Measurements from ENCODE around the gene SASH1. TPM values are rescaled to one million over a fixed set of nuclear protein-coding genes. Genes with fewer than 3 reads are reported as not detected.
A peak's percentile ranks its signal among the peaks of the same experiment; 100 is the strongest.

Gene SASH1
- total RNA-seq, 6 donors from 2014 or later, result 59.3 to 131 (median 79.2) TPM

DNA sequence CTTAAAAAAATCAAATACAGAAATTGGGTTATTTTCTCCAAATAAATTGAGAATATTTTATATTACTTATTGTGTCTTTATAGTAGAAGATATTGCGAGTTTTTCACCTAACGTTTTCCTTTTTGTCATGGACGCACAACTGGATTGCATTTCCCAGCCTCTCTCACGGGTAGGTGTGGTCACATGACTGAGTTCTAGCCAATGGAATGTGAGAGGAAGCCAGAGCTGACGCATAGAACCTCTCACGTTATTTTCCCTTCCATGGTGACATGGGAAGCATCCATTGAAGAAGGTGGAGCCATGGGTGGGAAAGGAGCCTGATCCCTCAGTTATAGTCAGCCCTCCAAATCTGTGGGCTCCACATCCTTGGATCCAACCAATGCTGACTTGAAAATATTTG lies 248.2 kb downstream of the SASH1 start:
- Histone ChIP-seq H3K27ac (no peak overlapping the region), H3K36me3 (no peaks in the 10 kb centered on the region), H3K27me3 (no peaks in the 10 kb centered on the region), H3K4me3 (no peak overlapping the region), H3K9me3 (no peaks in the 10 kb centered on the region), H3K4me1 (peaks cover 0 to 11% (median 0%) of the 10 kb centered on the region in 4 donors)
- ATAC-seq (ENCODE audit: low FRiP score in 2 of 2) (no peak), DNase-seq (no peak)
- WGBS, 2 donors, result 87 to 92% methylated on average over 6 of the region's 6 CpGs
- TF ChIP-seq POLR2AphosphoS5 (IDR thresholded peaks at IDR 0.05), result no peak
- TF ChIP-seq, protein P1, sequence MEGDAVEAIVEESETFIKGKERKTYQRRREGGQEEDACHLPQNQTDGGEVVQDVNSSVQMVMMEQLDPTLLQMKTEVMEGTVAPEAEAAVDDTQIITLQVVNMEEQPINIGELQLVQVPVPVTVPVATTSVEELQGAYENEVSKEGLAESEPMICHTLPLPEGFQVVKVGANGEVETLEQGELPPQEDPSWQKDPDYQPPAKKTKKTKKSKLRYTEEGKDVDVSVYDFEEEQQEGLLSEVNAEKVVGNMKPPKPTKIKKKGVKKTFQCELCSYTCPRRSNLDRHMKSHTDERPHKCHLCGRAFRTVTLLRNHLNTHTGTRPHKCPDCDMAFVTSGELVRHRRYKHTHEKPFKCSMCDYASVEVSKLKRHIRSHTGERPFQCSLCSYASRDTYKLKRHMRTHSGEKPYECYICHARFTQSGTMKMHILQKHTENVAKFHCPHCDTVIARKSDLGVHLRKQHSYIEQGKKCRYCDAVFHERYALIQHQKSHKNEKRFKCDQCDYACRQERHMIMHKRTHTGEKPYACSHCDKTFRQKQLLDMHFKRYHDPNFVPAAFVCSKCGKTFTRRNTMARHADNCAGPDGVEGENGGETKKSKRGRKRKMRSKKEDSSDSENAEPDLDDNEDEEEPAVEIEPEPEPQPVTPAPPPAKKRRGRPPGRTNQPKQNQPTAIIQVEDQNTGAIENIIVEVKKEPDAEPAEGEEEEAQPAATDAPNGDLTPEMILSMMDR (IDR thresholded peaks at IDR 0.05), result no peak
- no peak for TF ChIP-seq EP300 (IDR thresholded peaks at IDR 0.05)
- TF ChIP-seq POLR2A (IDR thresholded peaks at IDR 0.05), result no peak

GRCh38 chr6:148591656-148592055 lies 249.0 kb downstream of the SASH1 start:
- no peak overlapping the region for H3K27ac ChIP-seq
- peaks cover 0 to 11% (median 0%) of the 10 kb centered on the region in 4 donors for H3K4me1 ChIP-seq
- no peak for TF ChIP-seq POLR2A (IDR thresholded peaks at IDR 0.05)
- TF ChIP-seq, protein P1 (IDR thresholded peaks at IDR 0.05), result no peak
- TF ChIP-seq EP300 (IDR thresholded peaks at IDR 0.05), result no peak
- no peak for TF ChIP-seq POLR2AphosphoS5 (IDR thresholded peaks at IDR 0.05)
- DNase-seq (no peak), ATAC-seq (ENCODE audit: low FRiP score in 2 of 2) (no peak)
- no peaks in the 10 kb centered on the region for H3K27me3 ChIP-seq
- H3K9me3 ChIP-seq, result no peaks in the 10 kb centered on the region
- no peak overlapping the region for H3K4me3 ChIP-seq
- H3K36me3 ChIP-seq, result no peaks in the 10 kb centered on the region

DNA sequence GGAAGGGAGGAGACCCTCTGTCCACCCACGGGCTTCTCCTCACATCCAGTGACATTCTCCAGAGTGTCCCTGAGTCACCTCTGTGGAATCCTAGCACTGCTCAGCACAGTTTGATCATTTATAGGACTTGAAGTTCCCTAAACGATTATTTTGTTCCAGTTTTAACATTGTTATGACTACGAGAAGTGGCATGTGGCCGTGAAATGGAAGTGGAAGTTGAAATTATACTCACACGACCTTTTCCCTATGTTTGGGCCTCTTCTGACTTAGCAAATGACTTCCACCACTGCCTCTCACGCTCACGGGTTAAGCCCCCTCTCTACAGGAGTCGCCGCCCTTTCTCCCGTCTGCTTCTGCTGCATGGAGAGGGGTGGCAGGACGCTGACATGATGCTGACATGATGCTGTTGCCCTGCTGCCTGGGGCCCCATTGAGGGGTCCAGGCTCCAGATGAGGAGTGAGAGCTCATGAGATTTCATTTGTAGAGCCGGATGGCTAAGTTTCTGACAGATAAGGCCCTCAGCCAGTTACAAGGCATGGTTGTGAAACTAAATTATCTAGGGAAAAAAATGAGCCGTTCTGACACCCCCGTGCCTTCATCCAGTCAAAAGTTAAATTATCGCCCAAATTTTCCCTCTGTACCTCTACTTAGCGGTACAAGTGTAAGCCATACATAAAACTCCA lies 250.6 kb downstream of the SASH1 start:
- peak in 2 of 4 donors; percentile 40 to 48 for TF ChIP-seq EP300 (IDR thresholded peaks at IDR 0.05)
- no peak for TF ChIP-seq POLR2AphosphoS5 (IDR thresholded peaks at IDR 0.05)
- no peak for TF ChIP-seq POLR2A (IDR thresholded peaks at IDR 0.05)
- Histone ChIP-seq H3K27ac (peak overlapping the region; percentile 11 to 73 (median 53)), H3K36me3 (no peaks in the 10 kb centered on the region), H3K4me1 (peaks cover 0 to 11% (median 0%) of the 10 kb centered on the region in 4 donors), H3K9me3 (no peaks in the 10 kb centered on the region), H3K4me3 (no peak overlapping the region), H3K27me3 (no peaks in the 10 kb centered on the region)
- ATAC-seq (ENCODE audit: low FRiP score in 2 of 2) (peak; percentile 67 to 81), DNase-seq (no peak)
- WGBS, 2 donors, result 75 to 78% methylated on average over 16 of the region's 16 CpGs

GRCh38 chr6:148593813-148594170 lies 251.2 kb downstream of the SASH1 start:
- Histone ChIP-seq H3K9me3 (no peaks in the 10 kb centered on the region), H3K27me3 (no peaks in the 10 kb centered on the region), H3K4me3 (no peak overlapping the region), H3K27ac (peak overlapping the region; percentile 11 to 73 (median 53)), H3K36me3 (no peaks in the 10 kb centered on the region), H3K4me1 (peaks cover 0 to 11% (median 0%) of the 10 kb centered on the region in 4 donors)
- DNase-seq, result no peak
- WGBS, 2 donors, result 65 to 71% methylated on average over 6 of the region's 6 CpGs
- ATAC-seq (ENCODE audit: low FRiP score in 2 of 2), result peak in 1 of 2 donors; percentile 55
- TF ChIP-seq, protein P1 (IDR thresholded peaks at IDR 0.05), result no peak
- no peak for TF ChIP-seq POLR2A (IDR thresholded peaks at IDR 0.05)
- TF ChIP-seq EP300 (IDR thresholded peaks at IDR 0.05), result peak in 1 of 4 donors; percentile 43

GRCh38 chr6:148595550-148595949 lies 252.9 kb downstream of the SASH1 start:
- peak in 1 of 4 donors; percentile 68 for TF ChIP-seq EP300 (IDR thresholded peaks at IDR 0.05)
- TF ChIP-seq POLR2A (IDR thresholded peaks at IDR 0.05), result no peak
- TF ChIP-seq, protein P1 (IDR thresholded peaks at IDR 0.05), result no peak
- no peaks in the 10 kb centered on the region for H3K9me3 ChIP-seq
- ATAC-seq (ENCODE audit: low FRiP score in 2 of 2) (no peak), DNase-seq (no peak)
- WGBS, 2 donors, result 62 to 84% methylated on average over 6 of the region's 6 CpGs
- peaks cover 0 to 11% (median 0%) of the 10 kb centered on the region in 4 donors for H3K4me1 ChIP-seq
- no peaks in the 10 kb centered on the region for H3K27me3 ChIP-seq
- H3K4me3 ChIP-seq, result no peak overlapping the region
- no peak overlapping the region for H3K27ac ChIP-seq
- H3K36me3 ChIP-seq, result no peaks in the 10 kb centered on the region
